Stimulated activated CD8-positive, alpha-beta memory T cell treated with anti-CD3 and anti-CD28 coated beads, Interleukin-4, amount 100 ng/mL, for 24 hours (primary cell): ENCODE data around the gene BCHE.

Source experiments
- DNase-seq: peaks from one replicate; pipeline ENCODE4 v3.0.0-alpha.2; 2020; ENCODE audit warnings: low read depth

The BCHE gene

GRCh38 chr3:165749821-165750220 lies 87.4 kb downstream of the BCHE start:
- DNase-seq, result no peak

- DNase-seq, result no peak
These were observed 88.0 kb downstream of the BCHE start for GRCh38 chr3:165749241-165749640.

- no peak for DNase-seq
These were observed 89.1 kb downstream of the BCHE start for GRCh38 chr3:165748094-165748493.

DNA sequence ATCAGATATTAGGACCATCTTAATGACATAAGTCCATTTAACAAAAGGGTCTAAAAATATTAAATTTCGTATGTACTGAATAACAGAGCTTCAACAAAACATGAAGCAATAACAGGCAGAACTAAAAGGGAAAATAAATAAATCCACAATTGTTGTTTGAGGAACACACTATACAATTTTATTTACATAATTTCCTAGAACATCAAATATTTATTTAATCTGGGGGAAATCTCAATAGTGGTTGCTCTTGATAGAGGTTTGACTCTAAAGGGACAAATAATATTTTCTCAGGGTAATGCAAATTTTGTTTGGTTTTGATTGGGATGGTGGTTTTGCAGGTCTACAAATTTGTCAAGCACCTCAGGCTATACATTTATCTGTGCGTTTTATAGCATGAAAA lies 90.3 kb downstream of the BCHE start:
- no peak for DNase-seq

GRCh38 chr3:165744025-165744424 lies 93.2 kb downstream of the BCHE start:
- DNase-seq, result no peak

DNA sequence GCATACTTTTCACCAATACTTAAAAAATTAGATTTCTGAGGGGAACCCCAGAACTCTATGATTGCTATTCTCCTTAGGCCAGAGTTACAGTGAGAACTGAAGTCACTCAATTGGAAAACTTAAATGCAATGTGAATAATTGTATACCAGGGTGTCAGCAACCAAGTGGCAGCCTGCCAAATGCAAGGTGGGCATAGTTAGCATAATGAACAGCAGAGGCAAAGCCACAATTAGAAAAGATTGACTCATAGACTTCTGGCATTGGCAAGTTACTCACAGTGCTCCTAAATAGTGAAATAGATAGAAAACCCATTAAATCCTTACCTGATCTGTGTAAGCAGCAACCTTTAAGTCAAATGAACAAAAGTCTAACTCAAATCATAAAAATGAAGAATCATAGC lies 94.9 kb downstream of the BCHE start:
- DNase-seq, result no peak

GRCh38 chr3:165729756-165730155 lies 107.5 kb downstream of the BCHE start:
- no peak for DNase-seq

DNA sequence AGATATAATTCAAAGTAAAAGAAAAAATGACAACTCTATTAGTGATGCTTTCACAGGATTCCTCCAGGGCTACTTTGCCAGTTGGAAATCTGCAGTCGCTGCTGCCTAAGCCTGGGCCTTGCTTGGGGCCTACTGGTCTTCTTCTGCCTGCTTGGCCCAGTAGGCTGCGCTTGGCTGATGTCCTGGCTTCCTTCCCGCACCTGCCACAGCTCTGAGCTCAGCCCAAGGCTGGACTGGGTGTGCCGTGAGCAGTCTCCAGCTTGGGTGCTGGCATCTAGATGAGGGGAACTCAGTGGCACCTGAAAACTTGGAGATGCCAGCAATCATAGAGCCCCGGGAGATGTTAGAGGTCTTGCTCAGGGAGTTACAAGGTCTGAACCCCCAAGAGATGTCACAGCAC lies 108.3 kb downstream of the BCHE start:
- no peak for DNase-seq

DNA sequence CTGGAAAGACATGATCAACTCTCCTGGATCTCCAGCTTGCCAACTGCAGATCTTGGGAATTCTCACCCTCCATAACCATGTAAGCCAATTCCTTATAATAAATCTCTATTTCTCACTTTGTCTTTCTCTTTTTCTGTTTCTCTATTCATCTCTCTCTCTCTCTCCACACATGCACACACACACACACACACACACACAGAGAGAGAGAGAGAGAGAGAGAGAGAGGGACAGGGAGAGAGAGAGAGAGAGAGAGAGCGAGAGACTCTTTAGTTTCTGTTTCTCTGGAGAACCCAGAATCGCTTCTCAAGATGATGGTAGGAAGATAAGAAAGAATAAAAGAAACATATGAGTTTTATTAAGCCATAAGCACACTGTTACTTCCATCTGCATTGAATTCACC lies 111.9 kb downstream of the BCHE start:
- DNase-seq, result no peak
